Activated T-cell treated with anti-CD3 and anti-CD28 coated beads for 48 hours (primary cell): ENCODE results near the gene GATA2.

Experiments used
- DNase-seq: peaks from one replicate; pipeline ENCODE4 v3.0.0-alpha.2; 2020; ENCODE audit warnings: low read depth

GATA2 gene

DNA sequence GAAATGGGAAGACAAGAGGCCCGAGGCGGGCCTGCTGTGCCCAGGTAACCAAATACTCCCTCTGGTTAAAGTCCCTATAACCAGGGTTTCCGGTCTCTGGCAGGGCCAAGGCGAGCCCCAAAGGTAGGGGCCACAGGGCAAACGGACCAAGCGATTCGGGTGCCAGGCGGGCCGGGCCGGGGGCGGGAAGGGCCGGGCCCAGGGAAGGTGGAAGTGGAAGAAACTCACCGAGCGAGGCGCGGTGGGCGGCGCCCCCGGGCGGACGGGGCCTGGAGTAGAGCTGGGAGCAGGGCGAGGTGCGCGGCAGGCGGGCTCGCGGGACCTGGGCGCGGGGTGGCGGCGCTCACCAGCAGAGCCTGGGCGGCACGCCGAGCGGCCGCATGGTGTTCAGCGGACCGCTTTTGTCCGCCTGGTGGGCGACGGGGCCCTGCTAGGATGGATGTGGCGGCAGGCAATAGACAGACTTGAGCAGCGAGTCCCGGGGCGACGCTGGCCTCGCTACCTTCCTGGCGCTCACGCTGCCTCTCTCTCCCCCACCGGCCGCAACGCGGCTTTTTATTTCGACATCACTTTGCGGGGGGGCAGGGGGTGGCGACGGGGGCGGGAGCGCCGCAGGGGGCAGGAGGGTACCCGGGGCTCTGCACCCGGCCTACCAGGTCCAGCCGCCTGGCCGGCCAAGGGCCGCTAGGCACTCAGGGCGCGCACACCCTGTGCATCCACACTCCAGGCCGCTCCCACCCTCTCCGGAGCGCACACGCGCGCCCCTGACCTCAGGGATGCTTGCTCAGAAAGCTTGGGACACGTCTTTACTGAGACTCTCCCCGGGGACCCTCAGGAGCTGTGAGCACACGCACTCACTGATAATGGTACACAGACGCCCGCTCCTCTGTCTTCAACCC lies at the start of gene GATA2:
Gene GATA2, minus strand, starts transcription at position 531 of the 899 bp plus-strand sequence. CDS start 6,170 bp downstream, outside the sequence.
- no peak for DNase-seq

DNA sequence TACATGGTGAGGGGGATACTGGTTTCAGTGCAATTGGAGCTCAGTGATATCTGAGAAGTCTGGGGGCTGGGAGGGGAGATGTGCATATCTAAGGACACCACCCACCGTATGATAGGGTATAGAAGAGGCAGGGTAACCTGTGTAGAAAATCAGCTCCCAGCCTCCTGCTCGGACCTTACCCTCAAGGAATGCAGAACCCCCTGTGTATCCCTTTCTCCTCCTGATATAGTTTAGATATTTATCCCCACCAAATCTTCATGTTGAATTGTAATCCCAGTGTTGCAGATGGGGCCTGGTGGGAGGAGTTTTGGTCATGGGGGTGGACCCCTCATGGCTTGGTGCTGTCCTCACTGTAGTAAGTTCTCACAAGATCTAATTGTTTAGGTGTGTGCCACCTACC lies 48.2 kb upstream of the GATA2 start:
- no peak for DNase-seq

DNA sequence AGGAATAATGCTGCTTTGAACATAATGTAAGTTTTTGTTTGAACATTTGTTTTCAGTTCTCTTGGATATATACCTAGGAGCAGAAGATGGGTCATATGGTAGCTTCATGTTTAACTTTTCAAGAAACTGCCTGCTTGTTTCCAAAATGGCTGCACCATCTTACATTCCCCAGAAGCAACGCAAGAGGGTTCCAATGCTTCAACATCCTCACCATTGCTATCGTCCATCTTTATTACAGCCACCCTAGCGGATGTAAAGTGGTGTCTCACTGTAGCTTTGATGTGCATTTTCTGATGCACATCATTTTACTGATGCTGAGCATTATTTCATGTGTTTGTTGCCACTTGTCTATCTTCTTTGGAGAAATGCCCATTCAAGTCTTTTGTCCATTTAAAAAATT lies 46.4 kb upstream of the GATA2 start:
- DNase-seq: no peak

DNA sequence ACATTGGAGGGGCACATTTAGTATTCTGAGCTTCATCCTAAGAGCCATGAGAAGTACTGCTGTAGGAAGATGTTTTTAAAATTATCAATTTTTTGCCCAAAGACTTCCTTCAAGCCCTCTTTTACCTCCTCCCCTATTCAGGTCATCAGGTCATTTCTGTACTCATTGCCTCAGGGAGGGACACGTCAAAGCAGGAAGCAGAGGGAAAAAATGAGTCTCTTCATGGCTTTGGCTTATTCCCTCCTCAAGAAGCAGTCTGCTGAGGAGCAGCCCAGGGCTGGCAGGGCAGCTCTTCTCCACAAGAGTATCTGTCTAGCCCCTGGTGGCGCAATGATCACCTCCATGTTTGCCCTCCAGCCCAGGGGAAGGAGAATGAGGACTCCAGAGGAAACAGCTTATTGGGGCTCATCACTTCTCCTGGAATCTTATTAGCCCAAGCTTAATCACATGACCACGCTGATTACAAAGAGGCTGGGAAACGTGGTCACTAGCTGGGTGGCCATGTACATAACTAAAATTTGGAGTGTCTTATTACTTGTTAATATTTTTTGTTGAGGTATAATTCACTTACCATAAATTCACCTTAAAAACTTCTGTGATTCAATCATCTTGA lies 44.2 kb upstream of the GATA2 start:
- DNase-seq: no peak

DNA sequence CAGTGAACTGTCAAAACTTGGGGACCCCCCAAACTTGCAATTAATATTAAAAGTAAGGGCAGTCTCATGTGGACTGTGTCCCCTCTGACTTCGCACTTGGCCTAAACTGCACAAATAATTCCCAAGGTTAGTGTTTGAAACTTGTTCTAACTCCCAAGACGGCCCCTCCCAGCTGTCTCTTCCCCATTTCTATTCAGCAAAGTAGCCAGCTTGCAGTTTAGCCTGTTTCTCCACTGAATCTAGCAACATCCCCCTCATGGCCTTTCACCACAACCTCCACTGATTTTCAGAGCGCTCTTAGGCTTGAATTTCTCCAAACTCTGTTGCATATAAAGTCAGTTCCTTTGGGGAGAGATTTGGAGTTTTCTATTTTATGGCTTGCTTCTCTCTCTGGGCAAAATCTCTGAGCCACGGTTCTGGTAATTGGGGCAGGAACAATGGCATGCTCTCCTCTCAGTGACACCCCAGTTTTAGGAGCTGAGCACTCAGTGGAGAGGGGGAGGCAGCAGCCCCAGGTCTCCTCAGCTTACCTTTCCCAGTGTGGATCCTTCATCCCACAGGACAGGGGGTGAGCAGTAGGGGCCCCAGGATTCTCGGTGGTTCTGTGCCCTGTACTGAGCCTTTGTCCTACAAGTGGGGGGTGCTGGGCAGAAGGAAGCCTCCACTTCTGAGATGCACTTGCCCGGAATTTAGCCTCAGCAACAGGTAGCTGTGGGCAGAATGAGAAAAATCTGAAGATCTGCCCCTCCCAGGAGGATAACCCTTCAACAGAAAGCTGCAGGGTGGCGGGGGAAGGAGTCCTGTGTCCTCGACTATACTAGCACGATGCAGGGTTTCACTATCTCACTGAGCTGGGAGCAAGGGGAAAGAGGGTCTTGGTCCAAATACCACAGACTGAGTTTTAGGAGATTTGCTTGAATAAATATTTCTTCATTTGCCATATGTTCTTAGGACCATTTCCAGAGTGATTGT lies 39.3 kb upstream of the GATA2 start:
- DNase-seq: no peak

DNA sequence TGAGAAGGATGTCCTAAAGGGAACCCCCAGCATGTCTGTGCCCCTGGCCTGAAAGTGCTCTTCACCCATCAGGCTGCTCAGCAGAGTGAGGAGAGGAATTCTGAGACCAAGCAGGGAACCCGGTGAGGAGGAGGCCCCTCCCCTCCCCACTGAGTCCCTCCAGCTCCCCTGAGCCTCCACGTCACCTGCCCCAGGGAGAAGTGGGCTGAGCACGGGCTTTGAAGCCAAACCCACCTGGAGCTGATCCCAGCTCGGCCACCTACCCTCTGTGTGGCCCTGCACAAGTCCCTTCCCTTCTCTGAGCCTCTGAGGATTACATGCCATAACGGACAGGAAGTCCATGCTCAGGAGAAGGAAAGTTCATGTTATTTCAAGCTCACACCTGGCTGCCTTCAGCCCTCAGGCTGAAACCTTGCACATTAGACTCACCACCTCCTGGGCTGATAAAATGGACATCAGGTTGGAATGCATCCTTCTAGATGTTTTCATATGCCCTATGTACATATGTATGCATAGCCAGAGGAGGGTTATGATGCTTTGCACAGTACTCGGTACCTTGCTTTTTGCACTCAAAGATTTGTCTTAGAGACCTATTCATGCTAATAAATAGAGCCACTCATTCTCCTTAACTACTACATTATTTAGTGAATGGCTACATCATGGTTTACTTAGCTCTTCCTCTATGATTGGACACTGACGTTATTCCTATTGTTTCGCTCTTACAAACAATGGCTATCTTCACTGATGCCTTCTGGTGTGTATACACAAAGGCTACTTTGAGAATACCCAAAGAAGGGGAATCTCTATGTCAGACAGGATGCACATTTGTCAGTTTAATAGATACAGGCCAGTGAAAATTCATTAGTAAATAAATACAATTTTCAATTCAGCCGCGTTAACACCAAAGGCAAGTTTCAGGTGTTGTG lies 31.6 kb upstream of the GATA2 start:
- DNase-seq: no peak

DNA sequence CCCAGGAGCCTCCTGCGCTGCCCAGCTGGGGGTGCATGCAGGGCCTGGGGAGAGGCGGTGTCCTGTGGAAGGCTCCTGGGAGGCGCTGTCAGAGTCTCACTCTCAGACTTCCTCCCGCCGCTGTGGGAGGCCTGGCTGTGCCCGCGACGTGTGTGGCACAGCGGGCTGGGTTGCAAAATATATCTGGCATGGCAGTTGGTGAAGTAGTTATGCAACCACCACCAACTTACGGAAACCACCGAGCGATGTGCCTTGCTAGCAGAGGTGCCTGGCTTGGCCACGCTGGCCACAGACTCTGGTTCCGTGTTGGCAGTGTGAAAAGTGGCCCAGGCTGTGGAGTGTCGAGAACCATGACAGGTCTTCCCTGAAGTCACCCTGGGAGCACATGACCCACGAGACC lies 30.6 kb upstream of the GATA2 start:
- no peak for DNase-seq

DNA sequence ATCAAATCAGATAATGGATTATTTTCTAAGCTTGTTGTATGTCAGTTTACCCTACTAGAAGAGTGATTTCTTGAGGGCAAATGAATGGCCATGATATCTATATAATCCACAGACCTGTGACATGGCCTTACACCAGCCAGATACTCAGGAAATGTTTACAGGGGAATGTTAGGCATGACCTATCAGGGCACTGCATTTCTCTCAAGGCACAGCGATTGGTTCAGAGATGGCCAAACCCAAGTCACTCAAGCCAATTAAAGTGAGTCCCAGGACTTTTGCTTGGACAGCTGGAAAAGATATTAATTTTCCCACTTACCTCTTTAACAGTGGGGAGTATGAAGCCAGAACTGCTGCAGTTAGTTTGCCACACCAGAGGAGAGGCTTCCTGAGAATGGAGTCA lies 28.7 kb upstream of the GATA2 start:
- DNase-seq: no peak

DNA sequence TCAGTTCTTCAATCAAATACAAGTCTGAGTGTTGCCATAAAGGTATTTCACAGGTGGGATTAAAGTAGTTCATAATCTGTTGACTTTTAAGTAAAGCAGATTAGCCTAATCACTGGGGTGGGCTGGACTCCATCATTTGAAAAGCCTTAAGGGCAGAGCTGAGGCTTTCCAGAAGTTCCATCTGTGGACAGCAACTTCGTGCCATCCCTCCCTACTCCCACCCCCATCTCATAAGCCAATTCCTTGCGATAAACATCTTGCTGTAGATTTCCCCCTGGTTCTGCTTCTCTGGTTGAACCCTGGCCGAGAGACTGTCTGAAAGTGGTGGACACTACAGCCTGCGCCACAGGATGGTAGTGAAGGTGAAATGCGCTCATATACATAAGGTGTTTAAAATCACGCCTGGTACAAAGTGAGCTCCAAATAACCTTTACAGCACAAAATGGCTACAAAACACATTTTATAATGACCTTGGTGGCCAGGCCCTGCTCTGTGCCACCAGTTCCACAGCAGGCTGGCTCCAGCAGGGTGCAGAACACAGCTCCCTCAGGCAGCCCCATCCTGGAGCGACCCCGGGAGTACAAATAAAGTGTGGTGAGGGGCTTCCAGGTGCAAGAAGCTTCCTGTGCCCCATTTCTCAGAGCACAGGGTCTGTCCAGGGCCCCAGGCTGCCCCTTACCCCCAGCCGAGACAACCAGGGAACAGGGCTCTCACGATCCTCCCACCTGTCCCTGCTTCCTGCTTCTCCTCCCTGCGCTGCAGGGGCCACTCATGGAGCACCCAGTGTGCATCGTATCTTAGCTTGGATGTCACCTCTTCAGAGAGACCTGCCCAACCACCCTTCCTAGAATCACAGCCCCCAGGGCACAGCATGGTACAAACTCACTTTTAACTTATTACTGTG lies 25.8 kb upstream of the GATA2 start:
- DNase-seq: no peak

DNA sequence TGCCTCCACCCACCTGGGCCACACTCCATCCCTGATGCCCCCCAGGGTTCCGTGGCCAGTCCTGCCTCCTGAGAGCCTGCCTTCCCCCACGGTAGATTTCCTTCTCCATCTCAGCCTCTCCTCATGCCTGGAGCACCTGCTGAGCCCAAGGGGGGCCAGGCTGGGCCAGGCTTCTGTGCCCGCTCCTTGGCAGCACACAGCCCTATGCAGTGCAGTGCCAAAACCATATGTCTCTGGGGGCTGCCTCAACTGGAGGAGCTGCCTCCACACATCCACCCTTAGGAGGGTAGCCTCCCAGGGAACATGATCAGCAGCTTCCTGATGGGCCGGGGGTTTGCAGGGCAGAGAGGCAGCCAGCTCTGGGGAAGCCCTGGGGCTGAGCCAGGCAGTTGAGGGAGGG lies 24.6 kb upstream of the GATA2 start:
- no peak for DNase-seq

DNA sequence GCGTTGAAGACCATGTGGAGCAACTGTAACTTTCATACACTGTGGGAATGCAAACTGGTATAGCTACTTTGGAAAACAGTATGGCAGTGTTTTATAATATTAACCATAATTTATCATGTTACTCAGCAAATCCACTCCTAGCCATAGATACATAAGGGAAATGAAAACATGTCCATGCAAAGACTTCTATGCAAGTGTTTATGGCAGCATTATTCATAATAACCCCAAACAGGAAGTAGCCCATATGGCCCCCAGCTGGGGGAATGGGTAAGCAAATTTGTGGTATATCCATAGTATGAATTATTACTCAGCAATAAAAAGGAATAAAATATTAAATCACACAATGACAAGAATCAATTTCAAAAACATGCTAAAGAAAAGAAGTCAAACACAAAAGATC lies 23.0 kb upstream of the GATA2 start:
- DNase-seq: no peak

DNA sequence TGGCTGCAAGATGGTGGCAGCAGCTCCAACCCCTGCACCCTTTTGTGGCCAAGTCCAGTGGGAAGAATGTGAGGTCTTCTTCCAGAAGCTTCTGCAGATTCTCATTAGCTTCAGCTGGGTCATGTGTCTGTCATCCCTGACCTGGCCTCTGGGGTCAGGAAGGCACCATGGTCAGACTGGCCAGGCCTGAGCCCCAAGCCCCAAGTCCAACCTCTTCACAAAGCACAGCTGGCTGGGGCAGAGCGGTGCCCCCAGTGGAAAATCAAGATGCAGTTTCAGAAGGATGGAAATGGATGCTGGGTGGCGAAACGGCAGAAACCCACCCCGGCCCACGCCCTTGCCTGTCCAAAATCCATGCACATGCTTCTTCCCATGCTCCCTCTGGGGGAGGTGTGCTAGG lies 15.9 kb upstream of the GATA2 start:
- DNase-seq: no peak

DNA sequence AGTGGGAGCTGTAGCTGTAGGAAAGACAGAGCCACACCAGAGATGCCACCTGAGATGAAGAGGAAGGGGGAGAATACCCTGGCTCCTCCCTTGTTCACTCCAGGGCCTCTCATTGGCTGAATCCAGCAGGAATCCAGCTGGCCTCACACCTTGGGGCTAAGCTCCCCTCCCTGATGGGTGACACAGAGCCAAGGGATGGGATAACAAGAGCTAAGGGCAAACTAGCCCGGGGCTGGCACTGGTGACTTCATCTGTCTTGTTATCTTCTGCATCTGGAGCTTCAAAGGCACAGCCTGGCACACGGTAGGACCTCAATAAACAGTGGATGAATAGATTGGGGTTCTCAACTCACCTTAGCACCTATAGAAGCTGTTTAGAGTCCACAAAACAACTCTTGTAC lies 13.8 kb upstream of the GATA2 start:
- DNase-seq: no peak

DNA sequence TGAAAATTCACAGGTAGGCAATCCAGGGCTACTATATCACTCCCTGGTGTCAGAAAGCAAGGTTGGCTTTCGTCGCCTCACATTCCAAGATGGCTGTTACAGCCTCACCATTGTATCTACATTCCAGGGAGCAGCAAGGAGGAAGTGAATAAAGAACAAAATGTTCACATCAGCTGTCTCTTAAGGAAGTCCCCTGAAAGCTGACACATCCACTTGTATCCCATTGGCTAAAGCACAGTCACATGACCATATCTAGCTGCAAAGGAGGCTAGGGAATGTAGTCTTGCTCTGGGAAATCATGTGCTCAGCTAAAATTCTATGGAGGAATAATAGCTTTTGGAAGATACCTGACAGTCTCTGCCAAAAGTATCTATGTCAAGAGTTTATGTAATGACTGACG lies 12.8 kb upstream of the GATA2 start:
- DNase-seq: no peak

DNA sequence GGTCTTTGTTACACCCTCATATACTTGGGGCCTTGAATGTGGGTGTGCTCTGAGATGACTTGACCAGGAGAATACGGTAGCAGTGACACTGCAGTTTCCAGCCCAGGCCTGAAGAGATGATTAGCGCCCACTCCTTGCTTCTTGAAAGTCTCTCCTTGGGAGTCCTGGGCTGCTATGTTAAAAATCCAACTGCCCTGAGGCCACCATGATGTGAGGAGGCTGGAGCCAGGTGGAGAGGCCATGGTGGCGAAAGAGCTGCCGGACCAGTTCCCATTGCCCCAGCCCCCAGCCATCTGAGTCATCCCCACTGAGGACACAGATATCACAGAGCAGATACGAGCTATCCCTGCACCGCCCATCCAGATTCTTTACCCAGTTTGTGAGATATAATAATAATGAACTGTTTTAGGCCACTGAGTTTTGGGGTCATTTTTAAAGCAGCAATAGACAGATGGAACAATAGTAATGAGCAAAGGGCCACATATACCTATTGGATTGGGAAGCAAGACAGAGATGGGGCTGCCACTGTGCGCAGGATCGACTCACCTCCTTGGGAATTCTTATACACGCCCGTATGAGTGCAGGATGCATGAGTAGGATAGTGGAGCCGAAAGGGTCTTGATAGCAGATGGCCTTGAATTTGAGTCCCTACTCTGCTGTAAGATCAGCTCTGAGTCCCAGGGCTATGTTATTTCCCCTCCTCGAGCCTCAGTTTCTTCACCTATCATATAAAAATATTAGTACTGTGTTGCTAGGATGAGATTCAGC lies 12.1 kb upstream of the GATA2 start:
- no peak for DNase-seq

DNA sequence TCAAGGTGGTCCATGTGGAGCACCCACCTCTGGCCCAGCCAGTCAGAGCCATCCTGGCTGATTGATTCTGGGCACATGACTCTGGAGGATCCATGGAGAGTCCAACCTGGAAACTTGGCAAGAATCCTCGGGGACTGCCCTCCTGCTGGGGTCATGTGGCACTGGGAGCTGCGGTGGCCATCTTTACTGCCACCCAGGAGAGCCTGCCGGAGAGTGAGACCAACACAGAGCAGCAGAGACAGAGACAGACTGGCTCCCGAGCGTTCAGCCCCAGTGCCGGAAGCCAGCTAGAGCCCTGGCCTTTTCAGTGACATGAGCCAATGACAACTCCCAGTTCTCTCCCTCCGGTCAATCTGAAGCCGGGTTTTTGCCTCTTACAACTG lies 11.5 kb upstream of the GATA2 start:
- no peak for DNase-seq

DNA sequence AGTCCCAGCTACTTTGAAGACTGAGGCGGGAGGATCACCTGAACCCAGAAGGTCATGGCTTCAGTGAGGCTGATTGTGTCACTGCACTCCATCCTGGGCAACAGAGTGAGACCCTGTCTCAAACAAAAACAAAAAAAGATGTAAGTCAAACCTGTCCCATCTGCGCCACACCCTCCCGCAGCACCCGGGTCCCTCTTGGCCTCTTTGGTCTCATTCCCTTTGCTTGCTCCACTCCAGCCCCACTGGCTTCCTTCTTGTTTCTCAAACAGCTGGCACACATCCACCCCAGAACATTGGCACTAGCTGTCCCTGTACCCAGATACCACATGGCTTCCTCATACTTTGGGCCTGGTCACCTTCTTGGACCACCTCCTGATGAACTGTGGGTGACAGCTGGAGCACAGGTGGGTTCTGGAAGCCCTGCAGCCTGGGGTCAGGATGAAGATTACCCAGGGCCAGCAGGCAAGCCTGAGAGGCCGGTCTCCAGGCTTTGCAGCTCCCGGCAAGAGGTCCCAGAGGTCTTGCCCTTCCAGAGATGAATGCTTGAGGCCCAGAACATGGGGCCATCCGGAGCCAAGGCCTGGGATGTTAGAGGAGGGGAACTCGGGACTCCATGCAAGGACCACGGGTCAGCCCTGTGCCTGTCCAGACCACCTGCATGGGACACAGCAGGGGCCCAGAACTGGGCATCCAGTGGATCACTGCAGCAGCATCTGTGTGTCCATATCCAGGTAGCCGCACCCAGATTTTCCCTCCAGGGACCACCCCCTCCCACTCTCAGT lies 10.9 kb upstream of the GATA2 start:
- no peak for DNase-seq

DNA sequence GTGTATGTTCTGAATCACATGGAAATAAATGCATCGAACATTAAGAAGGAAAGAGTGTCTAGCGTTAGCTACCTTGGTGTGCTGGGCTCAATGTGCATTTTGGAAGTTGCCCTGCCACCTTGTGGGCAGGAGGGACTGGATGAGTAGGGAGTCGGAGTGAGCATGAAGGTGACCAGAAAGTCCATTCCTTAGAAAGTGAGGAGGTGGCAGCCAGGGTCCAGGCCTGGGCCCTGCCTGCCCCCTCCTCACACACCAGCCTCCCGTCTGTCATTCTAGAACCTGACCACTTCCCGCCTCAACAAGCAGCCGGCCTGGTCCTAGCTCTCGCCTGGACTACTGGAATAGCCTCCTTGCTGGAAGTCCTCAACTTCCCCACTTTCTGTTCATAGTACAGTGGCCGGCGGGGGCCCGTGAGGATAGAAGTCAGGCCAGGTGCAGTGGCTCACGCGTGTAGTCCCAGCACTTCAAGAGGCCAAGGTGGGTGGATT lies 10.2 kb upstream of the GATA2 start:
- no peak for DNase-seq

DNA sequence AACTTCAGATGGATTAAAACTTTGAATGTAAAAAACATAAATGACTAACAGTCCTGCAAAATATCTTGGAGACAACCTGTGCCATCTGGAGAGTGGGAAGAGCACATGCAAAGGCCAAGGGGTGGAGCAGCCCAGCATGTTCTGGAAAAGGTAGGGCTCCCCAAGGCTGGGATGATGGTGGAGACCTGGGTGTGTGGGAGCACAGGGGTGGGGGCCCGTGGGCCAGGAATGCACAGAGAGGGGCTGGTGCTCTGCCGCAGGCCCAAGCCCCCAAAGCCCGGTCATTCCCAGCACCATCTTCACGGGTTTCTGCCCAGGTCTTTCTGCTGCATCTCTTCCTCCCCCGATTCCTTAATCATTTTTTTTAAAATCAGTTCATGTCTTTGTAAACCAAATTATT lies 9.7 kb upstream of the GATA2 start:
- DNase-seq: no peak
